Activated gamma-delta T cell treated with anti-CD3 and anti-CD28 coated beads, Interleukin-2, amount 50 U/mL, for 16 hours (primary cell): Measurements from ENCODE around the gene ITPR1.

ENCODE experiments used
- DNase-seq: peaks from one replicate; pipeline ENCODE4 v3.0.0-alpha.2; 2020; ENCODE audit warnings: low read depth

ITPR1 gene

DNA sequence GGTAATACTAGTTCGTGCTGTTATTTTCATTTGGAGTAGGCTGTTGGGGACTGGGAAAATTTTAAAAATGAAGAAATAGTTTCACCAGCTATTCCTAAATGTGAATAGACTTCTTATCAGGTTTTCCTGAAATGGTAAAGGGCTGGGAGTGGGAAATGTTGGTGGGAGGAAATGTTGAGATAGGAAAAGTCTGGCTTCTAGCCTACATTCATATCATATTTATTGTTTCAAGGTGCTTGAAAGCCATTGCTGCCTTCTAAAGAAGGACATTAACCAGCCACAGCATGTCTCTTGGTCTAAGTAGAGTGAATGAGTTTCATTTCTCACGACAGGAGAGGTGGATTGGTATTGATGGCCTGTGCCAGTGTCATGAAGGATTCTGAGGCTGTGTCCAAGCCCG, 288.9 kb downstream of the ITPR1 start:
- DNase-seq = no peak

DNA sequence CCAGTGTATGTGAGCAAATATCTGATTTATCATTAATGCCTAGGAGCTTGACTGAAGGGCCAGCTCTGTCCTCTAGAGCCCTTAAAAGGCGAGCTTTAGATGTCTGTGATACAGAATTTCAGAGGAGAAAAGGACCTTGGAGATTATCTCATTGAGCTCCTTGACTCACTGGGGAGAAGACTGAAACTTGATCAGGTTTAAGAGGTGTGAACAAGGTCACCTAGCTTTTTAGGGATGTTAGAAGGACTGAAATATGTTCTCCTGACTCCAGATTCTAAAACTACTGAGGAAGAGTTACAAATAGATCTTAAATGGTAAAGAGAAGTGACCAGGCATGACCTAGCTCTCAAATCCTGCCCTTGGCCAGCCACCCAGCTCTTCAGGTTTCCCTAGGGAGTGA, 292.4 kb downstream of the ITPR1 start:
- no peak for DNase-seq

DNA sequence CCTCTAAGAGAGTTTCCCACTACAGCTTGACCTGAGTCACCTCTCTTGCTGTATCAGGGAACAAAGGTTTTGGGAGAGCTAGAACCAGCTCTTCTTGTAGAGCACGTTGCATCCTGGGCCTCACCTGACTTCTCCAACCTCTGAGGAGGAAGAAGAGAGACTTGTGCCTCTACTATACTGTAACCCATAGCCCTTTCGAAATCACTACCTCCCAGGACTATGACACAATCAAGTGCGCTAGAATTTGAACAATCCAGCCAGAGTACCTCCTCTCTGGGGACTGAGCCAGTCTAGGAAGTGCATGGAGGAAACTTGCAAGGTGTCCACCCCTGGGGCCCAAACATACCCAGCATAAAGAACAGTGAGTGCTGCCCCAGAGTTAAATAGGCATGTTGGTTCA, 293.3 kb downstream of the ITPR1 start:
- DNase-seq = no peak

DNA sequence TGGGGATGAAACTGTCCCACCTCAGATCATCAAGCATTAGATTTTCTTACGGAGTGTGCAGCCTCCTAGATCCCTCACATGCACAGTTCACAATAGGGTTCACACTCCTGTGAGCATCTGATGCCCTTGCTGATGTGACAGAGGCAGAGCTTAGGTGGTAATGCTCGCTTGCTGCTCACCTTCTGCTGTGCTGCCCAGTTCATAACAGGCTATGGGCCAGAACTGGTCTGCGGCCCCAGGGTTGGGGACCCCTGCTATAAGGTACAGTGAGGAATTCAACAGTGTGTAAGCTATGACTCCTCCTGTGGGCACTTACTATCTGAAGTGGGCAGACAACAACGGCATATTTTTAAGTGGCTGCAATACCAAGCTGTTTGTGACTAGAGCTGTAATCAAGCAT, 298.2 kb downstream of the ITPR1 start:
- no peak for DNase-seq

DNA sequence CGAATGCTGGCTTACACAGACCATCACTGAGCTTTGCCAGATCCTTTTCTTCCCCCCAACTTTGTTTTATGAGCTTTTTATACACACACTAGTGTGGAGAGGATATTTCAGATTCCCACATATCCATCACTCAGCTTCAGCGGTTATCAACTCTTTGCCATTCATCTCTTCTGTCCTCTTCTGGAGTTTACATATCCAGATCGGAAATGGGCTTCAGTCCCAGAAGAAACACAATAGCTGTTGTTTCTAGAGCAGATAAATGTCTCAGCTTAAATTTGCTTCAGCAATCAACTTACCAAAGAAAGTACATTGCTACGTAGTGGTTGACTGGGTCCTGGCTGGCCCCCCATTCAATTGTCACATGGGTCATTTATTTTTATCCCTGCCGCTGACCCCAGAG, 300.2 kb downstream of the ITPR1 start:
- no peak for DNase-seq

DNA sequence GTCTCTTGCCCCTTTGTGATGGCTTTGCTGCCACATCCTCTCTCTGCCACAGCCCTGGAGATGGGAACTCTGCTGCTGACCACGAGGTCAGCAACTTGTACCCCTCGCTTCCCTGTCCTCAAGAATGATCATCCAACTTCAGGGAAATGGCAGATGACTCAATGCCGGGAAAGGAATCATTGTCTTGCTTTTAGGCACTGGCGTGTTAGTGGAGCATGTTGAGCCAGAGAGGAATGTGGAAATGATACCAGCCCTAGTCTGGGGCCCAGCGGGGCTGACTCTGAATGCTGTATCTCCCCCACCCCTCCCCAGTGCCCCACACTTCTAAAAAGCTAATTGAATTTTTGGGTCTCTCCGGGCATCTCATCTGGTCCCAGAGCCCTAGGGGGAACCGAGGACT, 301.2 kb downstream of the ITPR1 start:
- no peak for DNase-seq

DNA sequence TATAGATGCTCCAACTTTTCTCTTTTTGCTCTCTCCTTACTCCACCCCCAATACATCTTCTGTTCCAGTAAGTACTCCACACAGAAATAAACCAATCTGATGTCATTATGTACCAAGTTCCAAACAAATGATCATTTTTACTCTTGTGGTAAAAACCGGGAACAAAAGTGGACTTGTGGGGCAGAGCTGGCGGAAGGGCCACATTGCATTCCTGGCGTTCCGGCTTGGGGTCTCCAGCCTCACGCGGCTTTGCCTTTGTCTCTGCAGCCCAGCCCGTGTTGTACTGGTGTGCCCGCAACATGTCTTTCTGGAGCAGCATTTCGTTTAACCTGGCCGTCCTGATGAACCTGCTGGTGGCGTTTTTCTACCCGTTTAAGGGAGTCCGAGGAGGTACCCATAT, 301.6 kb downstream of the ITPR1 start:
- no peak for DNase-seq

DNA sequence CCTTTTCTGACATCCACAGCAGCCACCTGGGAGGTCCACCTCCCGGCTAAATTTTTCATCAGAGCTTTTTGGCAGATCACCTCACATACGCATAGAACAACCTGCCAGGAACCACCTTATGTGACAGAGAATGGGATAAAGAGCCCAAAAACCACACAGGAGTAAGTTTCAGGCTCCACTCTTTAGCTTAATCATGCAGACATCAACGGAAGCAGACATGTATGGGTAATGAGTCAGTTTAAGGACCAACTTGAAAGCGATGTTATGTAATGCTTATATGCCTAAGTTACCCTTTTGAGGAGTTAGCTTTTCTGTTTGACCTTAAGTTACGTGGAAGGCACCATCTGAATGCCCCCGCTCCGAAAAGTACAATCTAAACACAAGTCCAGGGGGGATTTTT, 302.8 kb downstream of the ITPR1 start:
- DNase-seq = no peak

DNA sequence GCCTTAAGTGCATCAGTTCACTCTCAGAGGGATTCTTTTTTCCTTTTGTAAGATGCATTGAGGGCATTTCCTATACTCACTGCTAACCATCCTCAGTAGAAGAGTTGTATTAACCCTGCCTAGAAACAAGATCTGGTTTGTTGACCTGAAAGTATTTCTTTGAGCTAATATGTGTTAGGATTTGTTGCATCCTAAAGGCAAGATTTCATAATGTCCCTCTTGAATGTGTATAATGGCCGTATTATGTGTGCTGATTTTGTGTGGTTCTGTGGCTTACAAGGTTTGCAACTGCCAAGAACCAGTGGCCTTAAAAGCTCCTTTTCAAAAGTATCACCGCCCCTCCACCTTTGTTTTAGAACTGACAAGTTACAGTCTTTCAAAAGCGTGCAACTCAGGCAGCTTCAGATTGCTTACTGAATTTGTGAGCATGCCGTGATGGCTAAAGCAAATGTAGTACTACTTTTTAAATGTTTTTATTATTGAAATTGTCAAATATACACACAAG, 304.1 kb downstream of the ITPR1 start:
- no peak for DNase-seq

DNA sequence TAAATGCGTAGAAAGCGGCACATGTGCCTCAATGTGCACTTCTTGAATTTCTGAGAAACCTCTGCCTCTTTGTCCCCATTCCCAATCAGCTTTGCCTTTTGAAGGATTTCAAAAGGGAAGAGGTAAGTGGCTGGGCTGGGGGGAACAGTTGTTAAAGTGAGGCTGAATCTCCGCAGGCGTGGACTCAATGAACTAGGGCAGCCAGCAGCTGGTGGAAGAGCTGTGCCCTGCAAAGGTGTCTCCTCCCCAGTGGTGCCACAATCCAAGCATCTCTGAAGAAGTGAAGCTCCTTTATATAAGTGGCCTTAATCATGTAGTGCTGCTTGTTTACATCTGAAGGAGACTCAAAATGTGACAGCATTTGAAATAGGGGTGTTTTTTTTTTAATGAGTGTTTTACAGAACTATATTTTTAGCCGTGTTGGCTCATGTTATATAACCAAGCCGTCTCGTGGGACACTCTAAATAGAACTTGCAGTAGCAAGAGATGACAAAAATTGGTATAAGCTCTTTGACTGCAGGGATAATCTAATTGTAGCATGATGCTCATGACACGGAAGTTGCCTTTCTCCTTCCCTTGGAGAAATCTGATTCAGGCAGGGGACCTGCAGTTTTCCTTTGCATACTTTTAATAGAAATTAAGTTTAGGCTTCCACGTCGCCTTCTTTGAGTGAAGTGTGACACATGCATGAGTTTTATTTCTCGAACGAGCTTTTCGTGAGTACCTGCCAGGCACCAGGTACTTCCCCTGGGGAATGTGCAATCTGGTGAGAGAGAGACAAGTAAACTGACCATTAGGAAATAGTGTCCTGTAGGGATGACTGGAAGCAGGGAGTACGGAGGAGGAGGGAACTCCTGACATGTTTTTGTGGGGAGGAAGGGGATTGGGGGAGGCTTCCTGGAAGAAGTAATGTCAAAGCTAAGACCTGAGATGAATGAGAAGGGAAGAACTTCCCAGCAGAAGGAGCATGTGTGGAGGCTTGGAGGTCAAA, 306.4 kb downstream of the ITPR1 start:
- DNase-seq = no peak

DNA sequence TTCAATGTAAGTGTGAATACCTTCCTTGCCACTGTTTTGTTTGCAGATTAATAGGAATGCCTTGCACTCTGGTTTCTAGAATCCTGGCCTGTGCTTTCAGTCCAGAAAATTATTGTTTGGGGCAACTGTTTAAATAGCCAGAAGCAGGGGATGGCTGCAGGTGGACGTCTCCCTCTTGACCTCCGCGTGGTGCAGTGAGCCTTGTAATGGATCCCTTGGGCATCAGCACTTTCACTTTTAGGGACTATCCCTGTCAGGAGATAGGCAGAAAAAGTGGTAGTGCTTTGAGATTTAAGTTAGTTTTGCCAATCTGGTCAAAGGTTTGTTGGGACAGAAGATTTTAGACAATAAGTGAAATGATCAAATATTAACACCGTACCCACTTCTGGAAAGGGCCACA, 307.4 kb downstream of the ITPR1 start:
- DNase-seq = no peak

DNA sequence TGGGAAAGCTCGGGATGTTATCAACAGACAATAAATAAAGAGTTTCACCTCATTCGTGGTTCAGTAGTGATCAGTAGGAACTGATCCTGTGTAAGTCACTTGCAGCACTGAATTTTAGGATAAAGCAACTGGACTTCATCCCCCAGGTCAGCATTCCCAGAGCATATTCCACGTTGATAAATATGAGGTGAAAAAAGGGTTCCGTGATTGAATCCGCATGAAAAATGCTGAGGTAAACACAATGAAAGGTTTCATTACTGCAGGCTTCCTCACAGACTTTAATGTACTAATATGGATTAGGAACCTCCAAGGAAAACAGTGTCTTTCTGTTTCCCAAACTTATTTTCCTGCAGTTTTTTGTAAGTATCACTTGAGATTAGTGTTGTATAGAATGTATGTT, 308.7 kb downstream of the ITPR1 start:
- DNase-seq = no peak

DNA sequence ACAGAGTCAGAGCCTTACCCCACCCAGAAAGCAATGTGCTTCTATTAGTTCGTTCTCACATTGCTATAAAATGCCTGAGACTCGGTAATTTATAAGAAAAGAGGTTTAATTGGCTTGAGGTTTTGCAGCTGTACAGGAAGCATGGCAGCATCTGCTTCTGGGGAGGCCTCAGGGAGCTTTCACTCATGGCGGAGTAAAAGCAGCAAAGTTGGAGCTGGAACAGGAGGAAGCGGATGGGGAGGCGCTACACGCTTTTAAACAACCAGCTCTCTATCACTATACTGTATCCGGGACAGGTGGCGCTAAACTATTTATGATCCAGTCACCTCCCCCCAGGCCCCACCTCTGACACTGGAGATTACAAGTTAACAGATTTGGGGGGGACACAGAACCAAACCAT, 309.8 kb downstream of the ITPR1 start:
- no peak for DNase-seq

DNA sequence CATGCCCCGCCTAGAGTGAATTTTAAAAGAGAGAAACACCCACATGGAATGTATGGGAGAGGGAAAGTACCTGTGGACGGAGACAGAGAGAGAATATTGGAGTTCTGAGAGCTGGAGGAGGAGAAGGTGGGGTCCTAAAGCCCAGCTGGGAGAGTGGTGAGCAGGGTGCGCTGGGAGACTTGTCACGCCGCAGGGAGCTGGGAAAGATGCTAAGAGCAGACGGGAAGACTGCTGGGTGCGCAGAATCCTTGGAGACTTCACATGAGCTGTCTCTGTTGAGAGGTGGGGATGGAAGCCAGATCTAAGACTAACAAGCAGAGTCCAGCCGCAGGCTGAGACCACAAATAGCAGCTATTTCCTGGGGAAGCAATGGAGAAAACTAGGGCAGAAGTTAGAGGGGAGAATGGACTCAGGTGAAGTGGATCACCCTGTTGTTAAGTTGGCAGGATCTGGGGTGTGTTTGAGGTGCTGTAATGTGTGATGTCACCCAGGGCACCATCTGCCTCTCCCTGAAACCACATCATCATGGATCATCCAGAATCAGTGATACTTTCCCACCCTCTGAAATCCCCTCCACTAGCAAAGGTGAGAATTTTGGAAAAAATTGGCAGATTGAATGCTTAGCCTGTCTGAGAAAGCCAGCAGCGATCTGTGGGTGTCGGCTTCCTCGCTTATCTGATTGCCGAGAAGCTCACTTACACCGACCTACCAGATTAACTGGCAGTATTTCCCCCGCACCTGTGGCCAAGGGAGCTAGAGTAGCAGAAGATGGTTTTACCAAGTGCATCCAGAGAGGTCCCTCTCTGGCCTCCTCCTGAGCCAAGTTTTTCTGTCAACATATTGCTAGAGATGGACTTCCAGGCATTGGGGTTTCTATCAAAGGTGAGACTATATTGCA, 311.3 kb downstream of the ITPR1 start:
- DNase-seq = no peak

DNA sequence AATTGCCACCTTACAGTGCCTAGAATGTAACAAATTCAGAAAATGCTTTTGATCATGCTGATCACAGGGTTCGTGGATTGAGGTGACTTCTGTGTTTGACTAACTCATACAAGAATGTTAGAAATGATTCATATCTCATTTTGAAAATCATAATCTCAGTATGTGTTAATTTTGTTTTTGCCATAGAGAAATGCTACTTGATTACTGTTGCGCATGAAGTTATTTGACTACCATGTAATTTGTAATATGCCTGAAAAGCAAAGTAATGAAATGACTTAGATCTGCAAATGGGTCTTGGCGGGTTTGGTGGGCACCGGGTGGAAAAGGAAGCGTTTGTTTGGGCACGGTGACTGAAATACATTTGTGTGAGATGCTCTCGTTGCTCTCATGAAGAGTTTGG, 312.5 kb downstream of the ITPR1 start:
- no peak for DNase-seq

DNA sequence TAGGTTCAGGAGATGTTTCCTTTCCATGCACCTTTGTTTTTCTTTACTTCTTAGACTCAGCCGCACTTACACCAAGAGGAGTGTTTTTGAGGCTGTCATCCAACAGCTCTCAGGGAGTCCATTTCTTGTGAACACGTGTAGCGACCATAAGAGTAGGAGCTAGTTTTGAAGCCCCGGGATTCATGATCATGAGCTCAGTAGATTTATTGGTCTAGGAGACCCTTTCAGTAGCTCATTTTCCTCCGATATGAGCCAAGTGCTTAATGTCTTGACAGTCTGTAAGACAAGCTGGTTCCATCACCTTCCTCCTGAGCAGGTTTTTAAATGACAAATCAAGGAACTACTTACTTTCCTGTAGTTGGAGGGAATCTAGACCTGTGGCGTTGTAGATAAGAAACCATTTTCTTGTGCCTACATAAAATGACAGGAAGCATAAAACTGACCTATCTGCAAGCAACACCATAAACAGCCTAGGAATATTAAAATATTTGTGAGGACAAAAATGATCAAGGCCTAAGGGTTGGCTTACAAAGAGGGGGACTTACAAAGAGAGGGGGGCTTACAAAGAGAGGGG, 313.5 kb downstream of the ITPR1 start:
- DNase-seq = no peak

DNA sequence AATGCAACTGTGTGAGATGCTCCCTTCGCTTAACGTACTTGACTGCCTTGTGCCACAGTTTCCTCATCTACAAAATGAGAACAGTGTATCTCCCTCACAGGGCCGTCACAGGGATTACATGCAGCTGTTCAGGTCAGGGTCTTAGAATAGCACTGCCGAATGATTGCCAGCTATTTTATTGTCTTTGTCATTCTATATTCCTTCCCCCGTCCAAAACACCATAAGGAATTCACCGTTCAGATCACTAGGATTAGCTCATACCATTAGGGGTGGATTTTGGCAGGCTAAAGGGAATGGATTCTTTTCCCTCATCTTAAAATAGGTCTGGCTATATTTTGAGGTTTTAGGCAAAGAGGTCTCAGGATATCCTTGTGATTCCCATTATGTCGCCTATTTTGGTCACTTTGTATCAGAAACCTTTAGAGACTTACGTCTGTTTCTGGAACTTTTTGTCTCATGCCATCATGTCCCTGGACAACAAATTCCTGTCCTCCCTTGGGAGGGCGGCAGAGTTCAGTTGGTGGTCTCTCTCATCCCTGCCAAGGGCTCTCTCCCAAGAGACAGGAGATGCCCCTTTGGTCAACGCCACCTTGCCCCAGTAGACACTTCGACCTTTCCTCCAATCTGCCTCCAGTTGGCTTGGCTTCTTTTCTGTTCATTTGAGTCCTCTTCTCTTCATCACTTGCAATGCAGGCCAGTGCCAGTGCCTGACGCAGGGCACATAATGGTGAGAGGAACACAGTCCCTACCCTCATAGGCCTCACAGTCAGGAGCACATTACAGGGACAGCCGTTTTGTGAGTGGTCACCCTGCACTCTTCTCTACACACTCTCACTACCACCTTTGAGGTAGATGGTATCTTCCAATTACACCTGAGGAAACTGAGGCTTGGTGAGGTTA, 314.5 kb downstream of the ITPR1 start:
- DNase-seq = no peak

DNA sequence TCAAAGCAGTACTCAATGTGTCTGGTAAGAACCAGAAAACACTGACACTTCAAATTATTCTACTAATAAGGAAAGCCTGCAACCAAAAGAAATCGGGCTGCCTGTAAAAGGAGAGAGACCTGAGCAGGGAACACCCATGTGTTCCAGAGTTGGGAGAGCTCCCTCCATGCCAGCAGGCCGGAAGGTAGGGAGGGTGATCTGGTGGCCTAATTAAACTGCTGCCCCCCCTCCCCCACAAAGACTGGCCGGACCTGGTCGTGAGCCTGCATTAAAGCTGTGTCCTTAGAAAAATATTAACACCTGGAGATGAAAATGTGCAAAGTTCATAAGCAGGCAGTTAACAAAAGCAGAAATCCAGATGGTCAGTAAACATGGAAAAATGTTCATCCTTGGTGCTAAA, 315.5 kb downstream of the ITPR1 start:
- no peak for DNase-seq

DNA sequence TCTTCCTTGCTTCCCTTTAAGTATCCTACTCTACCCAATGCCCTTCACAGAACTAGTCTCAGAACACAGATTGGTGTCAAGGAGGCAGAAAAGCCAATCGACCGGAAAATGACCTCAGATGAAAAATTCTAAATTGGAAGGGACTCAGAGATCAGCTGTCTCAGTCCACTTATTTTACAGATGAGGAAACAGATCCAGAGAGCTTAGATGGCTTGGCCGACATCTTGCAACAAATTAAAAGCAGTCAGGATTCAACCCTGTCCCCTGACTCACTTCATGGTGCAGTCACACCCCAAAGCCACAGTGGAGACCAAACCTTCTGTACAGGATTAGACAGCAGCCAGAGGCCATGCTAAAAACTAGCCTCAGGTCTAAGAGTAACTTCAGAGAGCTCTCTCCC, 316.8 kb downstream of the ITPR1 start:
- DNase-seq = no peak

DNA sequence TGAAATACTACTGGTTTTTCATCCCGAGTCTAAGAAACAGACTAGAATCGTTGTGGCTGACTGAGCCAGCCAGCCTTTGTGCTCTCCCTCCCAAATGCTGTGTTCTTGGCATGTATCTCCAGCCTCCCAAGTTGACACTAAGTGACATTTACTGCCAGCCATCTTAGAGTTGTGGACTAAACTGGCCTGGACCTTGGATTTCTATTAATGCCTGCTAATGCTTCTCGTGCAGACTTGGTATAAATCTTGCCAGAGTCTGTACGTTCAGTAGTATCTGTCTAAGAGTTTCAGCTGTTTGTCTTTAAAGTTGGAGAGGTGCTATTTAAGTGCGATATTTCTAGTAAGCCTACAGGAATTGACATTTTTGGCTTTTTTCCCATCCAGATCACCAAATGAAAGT, 319.4 kb downstream of the ITPR1 start:
- no peak for DNase-seq

DNA sequence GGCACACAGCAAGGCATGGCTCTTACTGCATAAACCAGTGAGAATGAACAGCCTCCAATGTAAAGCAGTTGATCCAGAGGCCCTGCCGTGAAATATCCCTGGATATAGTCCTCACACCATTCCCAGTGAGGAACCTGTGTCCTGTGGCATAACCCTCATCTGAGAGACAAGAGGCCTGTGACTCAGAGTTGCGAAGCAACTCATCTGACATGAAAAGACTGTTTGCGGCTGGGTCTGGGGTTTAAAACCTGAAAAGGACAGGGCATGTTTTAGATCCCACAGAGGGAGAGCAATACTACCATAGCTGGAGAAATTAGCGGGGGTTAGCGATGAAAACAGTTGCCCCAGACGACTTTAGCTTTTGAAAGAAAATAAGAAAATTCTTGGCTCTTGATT, 320.8 kb downstream of the ITPR1 start:
- DNase-seq = no peak
